IMR-90 (cell line): ENCODE data around the gene CEACAM6. TPM values are rescaled to one million over a fixed set of nuclear protein-coding genes. Genes with fewer than 3 reads are reported as not detected.

ENCODE experiments used
- ATAC-seq: fragments of 200-7000 bp; cut with Tn5 transposase; 2 replicates; pipeline ENCODE4 v1.9.1; 2020; ENCODE audit warnings: low read depth, mild to moderate bottlenecking, moderate library complexity
- BruUV-seq: library from RNA; stranded (reverse); fragments of 400-500 nt; replicated peaks from 2 replicates; lab custom pipeline; 2021; lab: Mats Ljungman, UMichigan
- CTCF ChIA-PET: fragments of 300-600 bp; formaldehyde crosslinking; extraction: SDS; loops from one replicate; lab custom pipeline; 2021; ENCODE audit warnings: antibody characterized with exemption; lab: Yijun Ruan, JAX
- POLR2A ChIA-PET: fragments of 300-600 bp; sonication (Branson Sonifier 250); formaldehyde crosslinking; loops from one replicate; lab custom pipeline; 2022; ENCODE audit warnings: antibody characterized with exemption; ENCODE audit not compliant: unreplicated experiment; lab: Charles Lee
- DNase-seq: peaks from one replicate; pipeline ENCODE4 v3.0.0; 2013
- H2AFZ ChIP-seq: replicated peaks from 2 replicates; pipeline ENCODE3; 2013; ENCODE audit warnings: low read length, mild to moderate bottlenecking; ENCODE audit not compliant: poor library complexity
- H2AK5ac ChIP-seq: 2 replicates; pipeline ENCODE4 v1.6.1; 2013; ENCODE audit warnings: low read depth, low read length, inconsistent platforms
- H2AK9ac ChIP-seq: replicated peaks from 2 replicates; pipeline ENCODE3; 2013; ENCODE audit warnings: mild to moderate bottlenecking, low read depth, low read length, moderate library complexity; ENCODE audit not compliant: poor library complexity
- H2BK120ac ChIP-seq: 2 replicates; pipeline ENCODE4 v1.6.1; 2013; ENCODE audit warnings: low read depth, low read length, inconsistent platforms
- H2BK15ac ChIP-seq: 3 replicates; pipeline ENCODE4 v1.6.1; 2013; ENCODE audit warnings: low read depth, low read length, inconsistent platforms
- H2BK20ac ChIP-seq: 2 replicates; pipeline ENCODE4 v1.6.1; 2013; ENCODE audit warnings: low read depth, mild to moderate bottlenecking, inconsistent platforms, low read length, moderate library complexity
- H2BK5ac ChIP-seq: 2 replicates; pipeline ENCODE4 v1.6.1; 2013; ENCODE audit warnings: mild to moderate bottlenecking, low read depth, low read length, inconsistent platforms; ENCODE audit not compliant: poor library complexity, severe bottlenecking
- H3K14ac ChIP-seq: replicated peaks from 2 replicates; pipeline ENCODE4 v1.6.1; 2013; ENCODE audit warnings: low read depth, low read length, inconsistent platforms
- H3K18ac ChIP-seq: 2 replicates; pipeline ENCODE4 v1.6.1; 2013; ENCODE audit warnings: low read depth, low read length, control low read depth
- H3K23ac ChIP-seq: 2 replicates; pipeline ENCODE4 v1.6.1; 2013; ENCODE audit warnings: low read depth, low read length, inconsistent platforms
- H3K27ac ChIP-seq: 2 replicates; pipeline ENCODE4 v1.5.1; 2013; ENCODE audit warnings: mild to moderate bottlenecking, control low read depth, low read length; ENCODE audit not compliant: insufficient read depth
- H3K27me3 ChIP-seq: 2 replicates; pipeline ENCODE4 v1.6.1; 2013; ENCODE audit warnings: low read length; ENCODE audit not compliant: control insufficient read depth, insufficient read depth
- H3K36me3 ChIP-seq: 2 replicates; pipeline ENCODE4 v1.6.1; 2013; ENCODE audit warnings: low read length, mixed read lengths; ENCODE audit not compliant: control insufficient read depth, insufficient read depth
- H3K4ac ChIP-seq: 2 replicates; pipeline ENCODE4 v1.6.1; 2013; ENCODE audit warnings: low read depth, low read length, inconsistent platforms
- H3K4me1 ChIP-seq: 2 replicates; pipeline ENCODE4 v1.6.1; 2013; ENCODE audit warnings: low read length, mixed read lengths; ENCODE audit not compliant: control insufficient read depth, insufficient read depth
- H3K4me2 ChIP-seq: 2 replicates; pipeline ENCODE4 v1.6.1; 2013; ENCODE audit warnings: low read depth, mild to moderate bottlenecking, control low read depth, low read length, moderate library complexity
- H3K4me3 ChIP-seq: 2 replicates; pipeline ENCODE4 v1.5.1; 2013; ENCODE audit warnings: low read depth, mild to moderate bottlenecking, control low read depth, low read length, moderate library complexity; ENCODE audit not compliant: insufficient read depth
- H3K56ac ChIP-seq: 2 replicates; pipeline ENCODE4 v1.6.1; 2013; ENCODE audit warnings: low read length, inconsistent platforms; ENCODE audit not compliant: insufficient read depth; ENCODE audit errors: extremely low read depth
- H3K79me1 ChIP-seq, 2 experiments: 2 replicates each; pipeline ENCODE4 v1.6.1; 2013; ENCODE audit warnings: low read length in 2 of 2, inconsistent platforms in 1 of 2, low read depth in 1 of 2
- H3K9ac ChIP-seq: 2 replicates; pipeline ENCODE4 v1.6.1; 2013; ENCODE audit warnings: low read depth, low read length, control low read depth
- H3K9me1 ChIP-seq: 2 replicates; pipeline ENCODE4 v1.6.1; 2013; ENCODE audit warnings: low read length, inconsistent platforms; ENCODE audit not compliant: insufficient read depth
- H3K9me3 ChIP-seq: 2 replicates; pipeline ENCODE4 v1.6.1; 2013; ENCODE audit warnings: low read length; ENCODE audit not compliant: control insufficient read depth, insufficient read depth
- H4K20me1 ChIP-seq: 2 replicates; pipeline ENCODE4 v1.6.1; 2013; ENCODE audit warnings: low read length, inconsistent platforms; ENCODE audit not compliant: insufficient read depth
- H4K5ac ChIP-seq: 2 replicates; pipeline ENCODE4 v1.6.1; 2013; ENCODE audit warnings: mild to moderate bottlenecking, low read depth, low read length, control low read depth
- H4K8ac ChIP-seq, 2 experiments: 2 replicates each; pipeline ENCODE4 v1.6.1; 2013; ENCODE audit warnings: low read depth in 2 of 2, low read length in 2 of 2, control low read depth in 1 of 2, inconsistent platforms in 1 of 2
- H4K91ac ChIP-seq: 2 replicates; pipeline ENCODE4 v1.6.1; 2013; ENCODE audit warnings: low read depth, low read length, inconsistent platforms; ENCODE audit not compliant: insufficient read depth
- CHD1 ChIP-seq: IDR thresholded peaks from 2 replicates; pipeline ENCODE4 v1.6.1; 2012; ENCODE audit warnings: low read depth, low read length, improper control_type of control experiment
- CTCF ChIP-seq: conservative IDR thresholded peaks from 2 replicates; pipeline ENCODE4 v1.5.1; 2012; ENCODE audit warnings: mild to moderate bottlenecking, low read depth, low read length, improper control_type of control experiment
- FOS ChIP-seq: fragments of 150-350 bp; IDR thresholded peaks from 2 replicates; pipeline ENCODE4 v1.6.1; 2016; ENCODE audit warnings: low read depth, low read length
- MAFK ChIP-seq: IDR thresholded peaks from 2 replicates; pipeline ENCODE4 v1.6.1; 2012; ENCODE audit warnings: low read depth, low read length, improper control_type of control experiment
- NFE2L2 ChIP-seq: fragments of 150-350 bp; IDR thresholded peaks from 2 replicates; pipeline ENCODE4 v1.6.1; 2016; ENCODE audit warnings: low read depth, mild to moderate bottlenecking, low read length
- POLR2A ChIP-seq: IDR thresholded peaks from 2 replicates; pipeline ENCODE4 v1.6.1; 2012; ENCODE audit warnings: mild to moderate bottlenecking, low read depth, low read length
- USF2 ChIP-seq: fragments of 150-350 bp; IDR thresholded peaks from 2 replicates; pipeline ENCODE4 v1.6.1; 2017; ENCODE audit warnings: mild to moderate bottlenecking, antibody characterized with exemption, low read length, low read depth
- WGBS, 2 experiments: methylation state at CpG; one replicate each; pipeline versions ENCODE4 v1.1.5 to v1.1.7; 2013; ENCODE audit warnings: missing lambda C conversion rate in 2 of 2; ENCODE audit not compliant: insufficient read length in 1 of 2; ENCODE audit errors: extremely low coverage in 2 of 2; 5-methylcytosine and 5-hydroxymethylcytosine counted together
- dilution Hi-C: fragments of 300-500 bp; cut with HindIII; formaldehyde crosslinking; loops from one replicate; pipeline ENCODE4 v1.14.3; 2018; ENCODE audit warnings: low sequenced_read_pairs; ENCODE audit not compliant: unreplicated experiment
- in situ Hi-C: fragments of 300-500 bp; cut with MboI; formaldehyde crosslinking; loops from 3 replicates; pipeline ENCODE4 v1.14.3; 2019; ENCODE audit warnings: low sequenced_read_pairs, inconsistent platforms, mixed read lengths
- intact Hi-C: fragments of 100-400 bp; cut with micrococcal nuclease; formaldehyde crosslinking; loops from 2 replicates; pipeline ENCODE4 v1.10.0; 2022
- polyA plus RNA-seq, 3 experiments: library from polyadenylated mRNA; depleted of rRNA; stranded (reverse); fragments of >200 nt; gene quantifications; 2 replicates each; pipeline ENCODE4 v1.2.3, GENCODE V29; 2012; ENCODE audit warnings: low replicate concordance in 1 of 3
- total RNA-seq: library from RNA; depleted of rRNA; stranded (reverse); fragments of >200 nt; gene quantifications from 2 replicates; pipeline ENCODE4 v1.2.3, GENCODE V29; 2012

Gene CEACAM6
- total and polyA plus RNA-seq, 2 of the 4 experiments (the other 2 are of a cell fraction): not detected

- ChIA-PET CTCF (interaction anchor here (0.6 to 1.3 kb wide), 3 partner anchors 20 to 281 kb away, joined by 3 to 5 read pairs (median 5); no protein-coding TSS in a partner anchor), POLR2A (no interaction called here)
- Histone ChIP-seq H4K8ac (no peak overlapping the region), H3K23ac (no peak overlapping the region), H2AK9ac (no peak overlapping the region), H2BK15ac (no peak overlapping the region), H2AK5ac (no peak overlapping the region), H2AFZ (no peak overlapping the region), H3K9ac (no peak overlapping the region), H3K4me3 (no peak overlapping the region), H2BK120ac (no peak overlapping the region), H3K18ac (no peak overlapping the region), H4K5ac (no peak overlapping the region), H4K91ac (no peak overlapping the region), H3K36me3 (no peaks in the 10 kb centered on the region), H3K27ac (no peak overlapping the region), H3K14ac (no peak overlapping the region), H3K9me1 (no peaks in the 10 kb centered on the region), H2BK5ac (no peak overlapping the region), H3K9me3 (no peaks in the 10 kb centered on the region), H3K27me3 (peaks cover 7% of the 10 kb centered on the region), H3K4me1 (no peaks in the 10 kb centered on the region), H4K20me1 (no peaks in the 10 kb centered on the region), H3K4ac (no peak overlapping the region), H3K79me1 (no peaks in the 10 kb centered on the region), H3K4me2 (no peak overlapping the region), H2BK20ac (no peak overlapping the region), H3K56ac (no peak overlapping the region)
- in situ Hi-C loops (no loop called here), dilution Hi-C loops (no loop called here), intact Hi-C loops (no loop called here)
- BruUV-seq: no TSS peak
- TF ChIP-seq POLR2A (no peak), MAFK (no peak), CTCF (peak; percentile 51), NFE2L2 (no peak), FOS (no peak), USF2 (no peak), CHD1 (no peak)
- no peak for DNase-seq
- WGBS, 2 experiments: 0% methylated on average over 1 of the region's 12 CpGs; no CpG with 5 or more reads in 1 of the 2 experiments
- no peak for ATAC-seq
These were observed 2.2 kb upstream of the CEACAM6 start for GRCh38 chr19:41753159-41753558.
